Kidney (tissue), 14 donors: ENCODE results near the gene CTRB1. TPM values are rescaled to one million over a fixed set of nuclear protein-coding genes. Genes with fewer than 3 reads are reported as not detected.

Experiments
- DNase-seq, 5 donors: peaks; one replicate each; pipeline ENCODE4 v3.0.0-alpha.2; 2013 to 2020
- FAIRE-seq: peaks from 2 replicates; lab custom pipeline; 2012; peaks lifted over from hg19 to GRCh38; lab: Jason Lieb, UNC
- H3K27ac ChIP-seq, 2 donors: one replicate each; pipeline ENCODE4 v1.7.0; 2013; ENCODE audit warnings: low read depth in 2 of 2, low read length in 2 of 2, inconsistent platforms in 1 of 2
- H3K27me3 ChIP-seq: one replicate; pipeline ENCODE4 v1.7.1; 2013; ENCODE audit warnings: low read length, inconsistent platforms; ENCODE audit not compliant: control insufficient read depth, insufficient read depth
- H3K36me3 ChIP-seq, 3 donors: one replicate each; pipeline versions ENCODE4 v1.7.0 to v1.7.1; 2013; ENCODE audit warnings: low read length in 3 of 3, control low read depth in 1 of 3, inconsistent platforms in 1 of 3; ENCODE audit not compliant: insufficient read depth in 3 of 3, control insufficient read depth in 2 of 3
- H3K4me1 ChIP-seq, 3 donors: one replicate each; pipeline versions ENCODE4 v1.7.0 to v1.7.1; 2013; ENCODE audit warnings: low read length in 3 of 3, inconsistent platforms in 1 of 3, low read depth in 1 of 3; ENCODE audit not compliant: control insufficient read depth in 2 of 3, insufficient read depth in 2 of 3
- H3K4me3 ChIP-seq, 3 donors: one replicate each; pipeline versions ENCODE4 v1.7.0 to v1.8.1; 2013; ENCODE audit warnings: low read length in 3 of 3, control low read depth in 1 of 3, inconsistent platforms in 1 of 3
- H3K9ac ChIP-seq, 3 donors: one replicate each; pipeline versions ENCODE4 v1.7.0 to v1.7.1; 2013; ENCODE audit warnings: low read length in 3 of 3, control low read depth in 1 of 3, inconsistent platforms in 1 of 3
- H3K9me3 ChIP-seq, 3 donors: one replicate each; pipeline versions ENCODE4 v1.7.0 to v1.7.1; 2013; ENCODE audit warnings: low read length in 3 of 3, control low read depth in 1 of 3, inconsistent platforms in 1 of 3; ENCODE audit not compliant: control insufficient read depth in 2 of 3, insufficient read depth in 1 of 3
- intact Hi-C: fragments of 100-400 bp; cut with DNase I; formaldehyde crosslinking; loops from one replicate; pipeline ENCODE4 v1.11.1; 2022
- polyA plus RNA-seq: library from polyadenylated mRNA; stranded (reverse); fragments of 350-450 nt; fragmentation: Illumina TruSeq; extraction: RNeasy Lipid Tissue Mini Kit (QIAGEN cat#74804); gene quantifications from one replicate; pipeline ENCODE4 v1.2.3, GENCODE V29; 2014; ENCODE audit warnings: low read depth, low replicate concordance; ENCODE audit not compliant: insufficient read depth
- total RNA-seq: library from RNA; stranded (reverse); fragmentation: NEBNext Ultra II Directional; extraction: Animal tissue kit (Norgen Biotek cat#: 25700); gene quantifications from one replicate; pipeline ENCODE4 v1.2.1, GENCODE V29; 2021
- TF ChIP-seq, protein P1 (sequence below): IDR thresholded peaks from 3 replicates; pipeline ENCODE4 v1.5.1; 2012; ENCODE audit warnings: mild to moderate bottlenecking, moderate library complexity, borderline replicate concordance; ENCODE audit not compliant: insufficient read depth; ENCODE audit errors: extremely low read depth
- donor health status: control.
- donor health status: control.
- donor health status: control.
- donor health status: control.
- donor health status: control.
- donor health status: DM: yes; HTN: yes; CAD: no.
- donor health status: Normal renal cell carcinoma (clear cell type).

The CTRB1 gene
- total and polyA plus RNA-seq, 2 donors from 2014 or later: not detected

GRCh38 chr16:75188832-75189477 is 29.8 kb upstream of the CTRB1 start:
- no peaks in the 10 kb centered on the region for H3K36me3 ChIP-seq
- no peak for FAIRE-seq
- no peaks in the 10 kb centered on the region for H3K27me3 ChIP-seq
- no peaks in the 10 kb centered on the region for H3K4me1 ChIP-seq
- no peak overlapping the region for H3K4me3 ChIP-seq
- TF ChIP-seq, protein P1, sequence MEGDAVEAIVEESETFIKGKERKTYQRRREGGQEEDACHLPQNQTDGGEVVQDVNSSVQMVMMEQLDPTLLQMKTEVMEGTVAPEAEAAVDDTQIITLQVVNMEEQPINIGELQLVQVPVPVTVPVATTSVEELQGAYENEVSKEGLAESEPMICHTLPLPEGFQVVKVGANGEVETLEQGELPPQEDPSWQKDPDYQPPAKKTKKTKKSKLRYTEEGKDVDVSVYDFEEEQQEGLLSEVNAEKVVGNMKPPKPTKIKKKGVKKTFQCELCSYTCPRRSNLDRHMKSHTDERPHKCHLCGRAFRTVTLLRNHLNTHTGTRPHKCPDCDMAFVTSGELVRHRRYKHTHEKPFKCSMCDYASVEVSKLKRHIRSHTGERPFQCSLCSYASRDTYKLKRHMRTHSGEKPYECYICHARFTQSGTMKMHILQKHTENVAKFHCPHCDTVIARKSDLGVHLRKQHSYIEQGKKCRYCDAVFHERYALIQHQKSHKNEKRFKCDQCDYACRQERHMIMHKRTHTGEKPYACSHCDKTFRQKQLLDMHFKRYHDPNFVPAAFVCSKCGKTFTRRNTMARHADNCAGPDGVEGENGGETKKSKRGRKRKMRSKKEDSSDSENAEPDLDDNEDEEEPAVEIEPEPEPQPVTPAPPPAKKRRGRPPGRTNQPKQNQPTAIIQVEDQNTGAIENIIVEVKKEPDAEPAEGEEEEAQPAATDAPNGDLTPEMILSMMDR: no peak
- no peak for DNase-seq
- intact Hi-C loops: no loop called here
- H3K9me3 ChIP-seq: no peaks in the 10 kb centered on the region
- H3K27ac ChIP-seq: no peak overlapping the region
- H3K9ac ChIP-seq: no peak overlapping the region

DNA sequence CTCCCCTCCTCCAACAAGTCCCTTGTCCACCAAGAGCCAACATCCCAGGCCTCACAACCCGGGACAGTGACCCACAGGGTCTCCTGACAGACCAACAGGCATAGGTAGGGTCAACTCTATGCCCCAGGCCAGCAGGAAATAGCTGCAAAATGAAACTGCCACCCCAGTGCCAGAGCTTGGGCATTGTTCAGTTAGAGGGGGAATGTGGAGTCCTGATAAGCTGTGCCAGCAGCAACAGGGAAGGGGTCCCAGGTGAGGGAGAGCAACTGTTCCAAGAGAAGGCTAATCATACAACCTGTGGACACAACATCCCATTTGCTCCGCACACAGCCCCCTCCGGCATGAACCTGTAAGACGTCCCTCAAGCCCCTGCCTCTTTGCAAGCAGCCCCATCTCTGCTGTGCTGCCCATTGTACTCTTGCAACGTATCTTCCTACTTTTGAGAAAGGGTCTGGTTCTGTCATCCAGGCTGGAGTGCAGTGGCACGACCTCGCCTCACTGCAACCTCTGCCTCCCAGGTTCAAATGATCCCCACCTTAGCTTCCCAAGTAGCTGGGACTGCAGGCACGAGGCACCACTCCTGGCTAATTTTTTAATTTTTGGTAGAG is 29.0 kb upstream of the CTRB1 start:
- H3K4me1 ChIP-seq: no peaks in the 10 kb centered on the region
- no peaks in the 10 kb centered on the region for H3K27me3 ChIP-seq
- no peak overlapping the region for H3K9ac ChIP-seq
- no peak overlapping the region for H3K4me3 ChIP-seq
- H3K9me3 ChIP-seq: no peaks in the 10 kb centered on the region
- no peak overlapping the region for H3K27ac ChIP-seq
- TF ChIP-seq, protein P1: no peak
- intact Hi-C loops: no loop called here
- FAIRE-seq: no peak
- DNase-seq: no peak
- H3K36me3 ChIP-seq: no peaks in the 10 kb centered on the region

DNA sequence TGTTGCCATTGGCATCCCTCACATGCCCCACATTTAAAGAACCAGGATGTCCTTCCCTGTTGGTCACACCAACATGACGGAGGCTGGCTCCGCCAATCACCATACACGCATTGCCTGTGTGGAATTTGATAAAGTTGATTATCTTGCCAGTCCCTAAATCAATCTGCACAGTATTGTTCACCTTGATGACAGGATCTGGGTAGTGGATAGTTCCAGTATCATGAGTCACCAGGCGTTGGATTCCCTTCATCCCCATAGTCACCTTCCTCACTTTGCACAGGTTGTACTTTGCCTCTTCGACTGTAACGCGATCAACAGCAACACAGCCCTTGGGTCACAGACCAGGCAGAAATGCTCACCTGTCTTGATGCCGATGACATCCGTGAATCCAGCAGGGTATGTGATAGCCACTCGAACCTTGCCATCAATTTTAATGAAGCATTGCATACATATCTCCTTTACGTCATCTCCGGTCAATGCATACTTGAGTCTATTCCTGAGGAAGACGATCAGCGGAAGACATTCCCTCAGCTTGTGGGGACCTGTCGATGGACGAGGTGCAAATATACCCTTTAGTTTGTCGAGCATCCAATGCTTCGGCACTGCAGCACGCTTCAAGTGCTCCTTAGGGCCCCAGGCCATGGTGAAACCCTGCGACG is 26.1 kb upstream of the CTRB1 start:
- no peaks in the 10 kb centered on the region for H3K36me3 ChIP-seq
- no peaks in the 10 kb centered on the region for H3K9me3 ChIP-seq
- H3K9ac ChIP-seq: no peak overlapping the region
- no peaks in the 10 kb centered on the region for H3K4me1 ChIP-seq
- FAIRE-seq: no peak
- TF ChIP-seq, protein P1: no peak
- no peak overlapping the region for H3K4me3 ChIP-seq
- intact Hi-C loops: no loop called here
- no peaks in the 10 kb centered on the region for H3K27me3 ChIP-seq
- no peak overlapping the region for H3K27ac ChIP-seq
- no peak for DNase-seq
